HG03064 (cell line): Measurements from ENCODE around the gene KAT2B.
"Not testable (repeated sequence)": the region's sequence is repeated elsewhere in the genome, so short reads cannot be mapped to it uniquely, and the experiment has no call there.

Experiments
- ATAC-seq: cut with Tn5 transposase; IDR thresholded peaks from one replicate; pipeline ENCODE4 v1.9.1; 2021; ENCODE audit warnings: low read depth; ENCODE audit not compliant: unreplicated experiment

KAT2B gene

DNA sequence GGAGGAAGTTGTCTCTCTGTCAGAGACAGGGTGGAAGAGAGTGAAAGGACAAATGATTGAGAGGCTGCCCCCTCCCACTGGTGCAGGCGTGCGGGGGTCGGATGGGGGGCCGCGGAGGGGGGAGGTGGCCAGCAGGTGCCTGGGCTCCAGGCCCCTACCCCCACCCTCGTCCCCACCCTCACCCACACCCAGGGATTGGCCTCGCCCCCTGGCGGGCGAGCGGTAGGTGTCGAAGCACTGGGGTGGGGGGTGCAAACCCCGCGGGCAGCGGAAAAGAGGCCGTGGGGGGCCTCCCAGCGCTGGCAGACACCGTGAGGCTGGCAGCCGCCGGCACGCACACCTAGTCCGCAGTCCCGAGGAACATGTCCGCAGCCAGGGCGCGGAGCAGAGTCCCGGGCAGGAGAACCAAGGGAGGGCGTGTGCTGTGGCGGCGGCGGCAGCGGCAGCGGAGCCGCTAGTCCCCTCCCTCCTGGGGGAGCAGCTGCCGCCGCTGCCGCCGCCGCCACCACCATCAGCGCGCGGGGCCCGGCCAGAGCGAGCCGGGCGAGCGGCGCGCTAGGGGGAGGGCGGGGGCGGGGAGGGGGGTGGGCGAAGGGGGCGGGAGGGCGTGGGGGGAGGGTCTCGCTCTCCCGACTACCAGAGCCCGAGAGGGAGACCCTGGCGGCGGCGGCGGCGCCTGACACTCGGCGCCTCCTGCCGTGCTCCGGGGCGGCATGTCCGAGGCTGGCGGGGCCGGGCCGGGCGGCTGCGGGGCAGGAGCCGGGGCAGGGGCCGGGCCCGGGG, at the start of gene KAT2B:
KAT2B (plus strand) TSS at position 682 of the 783 bp plus-strand sequence; CDS start at position 714, 32 bp downstream.
- peak; percentile 49 for ATAC-seq

GRCh38 chr3:19994796-19995195, 45.5 kb upstream of the KAT2B start:
- no peak for ATAC-seq

- no peak for ATAC-seq
Measured at GRCh38 chr3:19997502-19997901, 42.7 kb upstream of the KAT2B start.

GRCh38 chr3:20001932-20002331, 38.3 kb upstream of the KAT2B start:
- no peak for ATAC-seq

DNA sequence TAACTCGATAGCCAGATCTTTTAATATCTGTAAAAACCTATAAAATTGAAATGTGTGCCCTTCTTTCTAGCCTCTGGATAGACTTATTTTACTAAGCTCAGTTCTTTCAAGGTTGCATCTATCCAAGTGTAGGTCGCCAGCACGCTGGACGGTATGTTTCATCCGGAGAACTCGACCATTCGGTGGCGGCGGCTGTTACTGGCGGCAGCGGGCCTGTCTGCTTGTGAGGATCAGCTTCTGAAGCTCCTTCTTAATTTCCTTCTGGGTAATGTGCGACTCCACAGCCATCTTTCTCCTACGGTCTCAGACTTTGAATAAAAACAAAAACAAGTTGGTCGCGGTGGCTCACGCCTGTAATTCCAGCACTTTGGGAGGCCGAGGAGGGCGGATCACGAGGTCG, 32.3 kb upstream of the KAT2B start:
- no peak for ATAC-seq

DNA sequence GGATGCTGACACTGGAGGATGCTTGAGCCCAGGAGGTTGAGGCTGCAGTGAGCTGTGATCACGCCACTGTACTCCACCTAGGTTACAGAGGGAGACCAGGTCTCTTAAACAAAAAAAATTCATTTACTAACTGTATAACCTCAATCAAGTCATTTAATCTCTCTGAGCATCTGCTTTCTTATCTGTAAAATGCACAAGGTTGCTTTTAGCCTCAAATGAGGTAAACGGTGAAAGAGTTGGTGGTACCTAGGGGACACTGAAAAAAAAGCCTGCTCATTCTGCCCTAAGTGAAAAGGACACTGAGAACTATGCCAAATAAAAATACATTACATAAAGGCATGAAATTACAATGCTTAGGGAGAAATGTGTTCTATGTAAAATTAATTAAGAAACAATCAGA, 31.6 kb upstream of the KAT2B start:
- no peak for ATAC-seq

- no peak for ATAC-seq
Measured at GRCh38 chr3:20012164-20012563, 28.1 kb upstream of the KAT2B start, which contains the start of gene PP2D1. Gene PP2D1, minus strand, starts transcription at chr3:20012264. Its CDS starts 192 bp downstream, at chr3:20012072.

DNA sequence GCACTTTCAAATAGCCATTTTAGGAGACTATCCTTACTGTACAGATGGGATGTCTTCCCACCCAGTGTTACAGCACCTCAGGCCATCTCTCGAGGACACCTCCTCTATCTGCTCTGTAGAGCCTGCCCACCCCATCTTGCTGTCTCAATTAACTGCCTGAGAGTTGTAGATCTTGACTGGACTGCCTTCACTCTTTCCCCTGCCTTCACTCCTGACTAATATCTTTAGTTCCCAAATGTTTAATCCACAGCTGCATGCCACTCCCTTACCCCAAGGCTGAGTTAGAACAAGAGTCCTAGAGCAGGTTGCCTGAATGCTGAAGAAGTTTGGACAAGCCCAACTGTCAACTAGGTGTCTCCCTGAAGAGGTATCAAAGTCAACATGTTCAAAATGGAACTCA, 26.9 kb upstream of the KAT2B start:
- ATAC-seq: no peak

DNA sequence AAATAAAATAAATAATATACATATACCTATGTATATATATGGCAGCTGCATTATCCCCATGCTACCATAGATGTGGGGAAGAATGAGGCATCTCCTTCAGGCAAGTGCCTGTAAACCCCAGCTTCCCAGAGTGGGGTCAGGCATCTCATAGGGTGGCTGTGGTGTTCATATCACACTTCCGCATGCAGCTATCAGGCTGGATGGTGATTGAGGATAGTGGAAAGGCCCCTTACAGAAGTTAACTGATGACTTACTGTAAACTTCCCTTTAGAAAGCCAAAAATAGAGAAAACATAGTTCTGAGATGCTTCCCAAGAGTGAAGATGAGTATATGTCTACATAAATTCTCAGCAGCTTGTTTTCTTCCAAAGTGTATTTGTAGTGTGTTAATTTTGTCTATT, 24.7 kb upstream of the KAT2B start:
- ATAC-seq: no peak

DNA sequence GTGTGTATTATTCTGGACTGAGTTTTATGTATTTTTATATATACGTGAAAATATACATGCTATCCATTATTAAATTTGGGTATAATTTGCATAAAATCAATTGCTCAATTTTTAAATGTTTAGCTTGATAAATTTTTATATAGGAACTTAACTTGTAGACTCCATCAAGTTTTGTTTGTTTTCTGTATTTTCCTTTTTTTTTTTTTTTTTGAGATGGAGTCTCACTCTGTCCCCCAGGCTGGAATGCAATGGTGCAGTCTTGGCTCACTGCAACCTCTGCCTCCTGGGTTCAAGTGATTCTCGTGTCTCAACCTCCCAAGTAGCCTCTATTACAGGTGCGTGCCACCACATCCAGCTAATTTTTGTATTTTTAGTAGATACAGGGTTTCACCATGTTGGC, 24.2 kb upstream of the KAT2B start:
- not testable (repeated sequence) for ATAC-seq

- ATAC-seq: no peak
Measured at GRCh38 chr3:20022954-20023622, 17.2 kb upstream of the KAT2B start.

DNA sequence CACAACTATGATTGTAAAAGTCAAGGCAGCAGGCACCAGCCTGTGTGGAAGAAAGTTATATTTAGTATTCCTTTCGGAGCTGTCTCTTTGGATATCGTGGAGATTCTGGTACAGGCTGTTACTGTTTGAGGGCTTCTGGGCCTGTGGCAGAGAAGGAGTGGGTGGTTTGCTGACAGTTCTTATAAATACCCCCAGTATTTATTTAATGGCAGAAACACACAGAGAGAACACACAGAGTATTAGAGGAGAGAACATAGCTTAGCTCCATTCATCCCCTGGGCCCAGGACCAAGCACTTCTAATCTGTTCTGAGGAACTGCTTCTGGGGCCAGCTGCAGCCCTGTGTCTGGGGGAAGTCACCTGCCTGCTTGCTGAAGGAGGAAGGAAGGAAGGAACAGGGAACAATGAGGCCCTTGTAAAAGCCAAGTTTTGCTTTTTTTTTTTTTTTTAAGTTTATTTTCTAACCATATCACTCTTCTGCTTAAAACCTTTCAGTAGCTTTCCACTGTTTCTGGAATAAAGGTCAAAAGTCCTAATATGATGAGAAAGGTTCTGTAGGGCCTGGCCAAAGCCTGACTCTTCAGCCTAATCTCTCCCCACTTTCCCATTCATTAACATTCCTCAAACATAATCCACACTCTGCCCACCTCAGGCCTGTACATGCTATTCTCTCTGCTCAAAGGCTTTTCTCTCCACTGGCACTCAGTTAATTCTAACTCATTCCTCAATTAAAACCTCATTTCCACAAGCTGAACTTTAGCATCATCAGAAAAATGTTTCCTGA, 16.4 kb upstream of the KAT2B start:
- no peak for ATAC-seq

GRCh38 chr3:20027136-20027535, 13.1 kb upstream of the KAT2B start:
- no peak for ATAC-seq

DNA sequence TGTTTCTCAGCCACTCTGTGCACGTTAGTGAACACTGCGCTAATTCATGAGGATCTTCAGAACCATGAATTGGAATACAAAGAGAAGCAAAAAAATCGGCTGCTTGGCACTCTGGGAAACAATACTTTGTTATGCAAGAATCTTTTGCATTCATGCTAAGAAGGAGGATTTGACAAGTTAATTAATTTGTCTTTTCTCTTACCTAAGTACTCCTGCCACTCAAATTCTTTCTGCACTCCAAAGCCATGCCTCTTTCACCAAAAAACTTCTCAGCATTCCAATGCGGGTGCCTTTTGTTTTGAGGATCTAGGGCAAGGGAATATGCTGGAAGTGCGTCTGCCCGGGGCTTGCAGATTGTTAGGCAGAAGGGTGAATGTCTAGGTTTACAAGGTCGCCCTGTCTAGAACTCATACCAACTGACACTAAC, 11.3 kb upstream of the KAT2B start:
- no peak for ATAC-seq

GRCh38 chr3:20031939-20032338, 8.3 kb upstream of the KAT2B start:
- not testable (repeated sequence) for ATAC-seq

- no peak for ATAC-seq
Measured at GRCh38 chr3:20035019-20035418, 5.2 kb upstream of the KAT2B start.

- ATAC-seq: no peak
Measured at GRCh38 chr3:20037255-20037996, 2.8 kb upstream of the KAT2B start.

- ATAC-seq: no peak
Measured at GRCh38 chr3:20038699-20039465, 1.4 kb upstream of the KAT2B start.

DNA sequence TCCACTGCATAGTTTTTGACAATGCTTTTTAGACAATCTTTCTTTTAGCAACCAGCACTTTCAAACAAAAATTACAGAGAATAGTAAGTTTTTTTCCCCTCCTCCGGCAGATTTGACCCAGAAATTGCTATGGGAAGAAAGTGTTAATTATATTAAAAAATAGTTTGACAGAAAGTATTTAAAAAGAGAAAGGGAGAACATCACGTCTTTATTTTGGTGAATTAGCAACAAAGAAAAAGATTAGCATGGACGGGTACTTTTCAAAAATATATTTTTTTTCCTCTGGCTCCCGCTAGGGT, 831 bp upstream of the KAT2B start:
- ATAC-seq: no peak
